GM13977 (cell line): Measurements from ENCODE around the gene ARMC7.
A peak's percentile ranks its signal among the peaks of the same experiment; 100 is the strongest.

ENCODE experiments used
- DNase-seq: peaks from one replicate; pipeline ENCODE4 v3.0.0; 2012; ENCODE audit warnings: low spot score
- in situ Hi-C: fragments of 300-500 bp; cut with MboI; formaldehyde crosslinking; loops from one replicate; pipeline ENCODE4 v1.12.0; 2022; ENCODE audit warnings: low sequenced_read_pairs, low pct_unique_long_range_greater_than_20kb, mixed read lengths, inconsistent platforms; ENCODE audit not compliant: unreplicated experiment
- TF ChIP-seq, protein P1 (sequence below): IDR thresholded peaks from 2 replicates; pipeline ENCODE4 v1.5.1; 2012; ENCODE audit warnings: mild to moderate bottlenecking, control low read depth; ENCODE audit not compliant: insufficient read depth; ENCODE audit errors: extremely low read depth, missing control alignments

The ARMC7 gene

GRCh38 chr17:75077496-75078283 is 32.1 kb upstream of the ARMC7 start:
- TF ChIP-seq, protein P1, sequence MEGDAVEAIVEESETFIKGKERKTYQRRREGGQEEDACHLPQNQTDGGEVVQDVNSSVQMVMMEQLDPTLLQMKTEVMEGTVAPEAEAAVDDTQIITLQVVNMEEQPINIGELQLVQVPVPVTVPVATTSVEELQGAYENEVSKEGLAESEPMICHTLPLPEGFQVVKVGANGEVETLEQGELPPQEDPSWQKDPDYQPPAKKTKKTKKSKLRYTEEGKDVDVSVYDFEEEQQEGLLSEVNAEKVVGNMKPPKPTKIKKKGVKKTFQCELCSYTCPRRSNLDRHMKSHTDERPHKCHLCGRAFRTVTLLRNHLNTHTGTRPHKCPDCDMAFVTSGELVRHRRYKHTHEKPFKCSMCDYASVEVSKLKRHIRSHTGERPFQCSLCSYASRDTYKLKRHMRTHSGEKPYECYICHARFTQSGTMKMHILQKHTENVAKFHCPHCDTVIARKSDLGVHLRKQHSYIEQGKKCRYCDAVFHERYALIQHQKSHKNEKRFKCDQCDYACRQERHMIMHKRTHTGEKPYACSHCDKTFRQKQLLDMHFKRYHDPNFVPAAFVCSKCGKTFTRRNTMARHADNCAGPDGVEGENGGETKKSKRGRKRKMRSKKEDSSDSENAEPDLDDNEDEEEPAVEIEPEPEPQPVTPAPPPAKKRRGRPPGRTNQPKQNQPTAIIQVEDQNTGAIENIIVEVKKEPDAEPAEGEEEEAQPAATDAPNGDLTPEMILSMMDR: peak; percentile 57
- peak; percentile 83 for DNase-seq
- in situ Hi-C loops: no loop called here

DNA sequence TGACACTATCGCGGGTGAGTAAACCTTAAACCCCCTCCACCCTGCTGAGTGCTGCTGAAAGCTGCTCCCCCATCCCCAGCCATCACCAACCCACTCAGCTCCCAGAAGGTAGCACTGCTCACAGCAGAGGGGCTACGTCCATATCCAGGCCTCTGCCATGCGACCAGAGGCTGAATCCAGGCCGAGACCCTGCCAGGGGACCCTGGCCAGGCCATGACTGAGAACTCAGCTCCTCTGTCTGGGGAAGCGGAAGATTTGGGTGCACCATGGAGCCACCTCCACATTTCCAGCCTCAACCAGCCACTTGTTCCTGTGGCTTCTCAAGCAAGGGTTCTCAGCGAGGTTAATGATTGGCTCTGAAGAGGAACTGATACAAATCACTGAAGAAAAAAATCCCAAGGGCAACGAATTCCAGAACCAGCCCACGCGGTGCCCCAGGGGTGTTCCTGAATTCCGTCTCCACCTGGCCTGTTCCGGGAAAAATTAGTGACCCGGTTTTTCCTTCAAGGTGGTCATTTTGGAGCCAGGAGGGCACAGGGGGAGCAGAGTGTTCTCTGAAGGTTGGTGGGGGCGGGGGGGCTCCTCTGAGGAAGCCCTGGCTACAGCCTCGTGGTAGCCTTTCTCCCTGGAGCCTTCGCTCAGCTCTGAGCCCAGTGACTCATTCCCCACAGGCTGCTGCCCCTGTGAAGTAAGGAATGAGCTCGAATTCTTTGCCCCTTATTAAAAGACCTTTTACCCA is 31.3 kb upstream of the ARMC7 start:
- DNase-seq: peak; percentile 76
- in situ Hi-C loops: no loop called here
- TF ChIP-seq, protein P1: no peak

- no peak for DNase-seq
- in situ Hi-C loops: no loop called here
- TF ChIP-seq, protein P1: no peak
Measured at GRCh38 chr17:75079023-75079373, 30.8 kb upstream of the ARMC7 start.

DNA sequence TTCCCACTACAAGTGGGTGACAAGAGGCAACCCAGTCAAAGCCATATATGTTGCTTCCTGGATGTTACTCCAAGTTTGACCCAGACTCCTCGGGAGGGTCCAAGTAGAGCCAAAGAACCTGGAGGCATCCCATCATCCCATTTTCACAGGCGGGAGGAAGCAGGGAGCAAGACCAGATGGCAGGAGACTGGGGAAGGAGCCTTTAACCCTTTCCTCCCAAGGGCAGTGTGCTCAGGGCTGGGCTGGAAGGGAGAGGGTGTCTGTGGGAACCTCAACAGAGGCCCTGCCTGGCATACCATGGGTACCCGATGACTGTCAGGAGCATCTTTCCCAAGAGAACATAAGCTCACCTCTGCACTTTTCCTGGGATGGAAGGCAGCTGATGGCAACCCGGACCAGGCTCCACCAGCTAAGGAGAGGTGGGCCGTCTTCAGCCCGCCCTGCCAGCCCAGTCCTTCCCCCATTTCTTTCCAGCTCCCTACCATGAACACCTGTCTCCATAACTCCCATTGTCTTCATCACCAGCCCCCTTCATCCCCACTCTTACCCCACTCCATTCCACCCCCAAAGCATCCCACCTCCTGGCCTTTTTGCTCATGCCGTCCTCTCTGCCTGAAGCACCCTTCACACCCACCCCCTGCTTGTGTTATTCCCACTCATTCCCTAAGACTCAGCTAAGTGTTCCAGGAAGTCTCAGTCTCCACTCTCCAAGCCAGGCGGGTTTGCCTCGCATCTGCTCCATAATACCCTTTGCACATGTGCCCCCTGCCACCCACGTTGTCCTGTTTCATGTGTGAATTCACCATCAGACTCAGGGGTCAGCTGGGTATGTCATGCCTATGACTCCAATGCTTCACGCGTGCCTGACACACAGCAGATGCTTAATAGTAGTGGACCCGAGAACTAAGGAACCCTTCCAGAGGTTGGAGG is 27.9 kb upstream of the ARMC7 start:
- DNase-seq: no peak
- TF ChIP-seq, protein P1: no peak
- in situ Hi-C loops: no loop called here

DNA sequence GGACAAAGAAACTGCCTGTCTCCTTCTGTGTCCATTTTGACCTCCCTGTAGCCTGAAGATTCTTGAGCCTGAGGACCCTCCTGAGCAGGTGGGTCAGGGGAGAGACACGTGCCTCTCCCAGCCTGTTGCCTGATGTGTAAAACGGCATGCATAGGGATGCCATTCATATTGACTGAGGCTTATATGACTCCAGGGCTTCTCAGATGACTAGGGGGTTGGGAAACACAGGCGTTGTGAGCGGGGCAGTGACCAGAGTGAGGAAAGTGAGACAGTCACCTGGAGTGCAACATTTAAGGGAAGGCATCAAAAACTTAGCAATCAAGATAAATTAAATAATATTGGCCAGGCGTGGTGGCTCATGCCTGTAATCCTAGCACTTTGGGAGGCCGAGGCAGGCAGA is 27.1 kb upstream of the ARMC7 start:
- in situ Hi-C loops: no loop called here
- TF ChIP-seq, protein P1: no peak
- DNase-seq: no peak

DNA sequence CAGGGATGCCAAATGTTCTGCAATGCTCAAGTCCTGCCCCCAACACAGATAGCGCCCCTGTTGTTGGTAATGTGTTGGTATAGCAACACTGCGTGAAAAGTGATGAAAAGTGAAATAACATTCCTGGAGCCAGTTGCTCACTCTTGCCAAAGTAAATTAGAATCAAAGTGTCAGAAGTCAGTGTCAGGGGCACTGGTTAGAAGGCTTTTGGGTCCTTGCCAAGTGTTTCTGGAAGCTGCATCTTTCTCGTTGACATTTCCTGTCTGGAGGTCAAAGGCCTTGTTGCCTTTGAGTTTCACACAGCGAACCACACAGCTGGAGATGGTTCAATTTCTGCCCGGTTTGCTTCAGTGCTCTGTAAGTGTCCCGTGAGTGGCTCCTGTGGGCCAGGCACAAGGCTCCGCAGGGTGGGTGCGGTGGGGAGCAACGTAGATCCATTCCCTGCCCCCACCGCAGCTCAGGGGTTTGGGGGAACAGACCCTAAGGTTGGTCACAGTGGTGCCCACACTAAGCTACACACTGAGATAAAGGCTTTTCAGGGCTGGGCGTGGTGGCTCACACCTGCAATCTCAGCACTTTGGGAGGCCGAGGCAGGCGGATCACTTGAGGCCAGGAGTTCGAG is 25.6 kb upstream of the ARMC7 start:
- no peak for DNase-seq
- in situ Hi-C loops: no loop called here
- TF ChIP-seq, protein P1: no peak
